Renal pelvis (tissue), 4 donors: ENCODE data around the gene EPB41L2. TPM values are rescaled to one million over a fixed set of nuclear protein-coding genes. Genes with fewer than 3 reads are reported as not detected.
"Not testable (repeated sequence)": the region's sequence is repeated elsewhere in the genome, so short reads cannot be mapped to it uniquely, and the experiment has no call there.

ENCODE experiments used
- DNase-seq: peaks from one replicate; pipeline ENCODE4 v3.0.0-alpha.2; 2013
- polyA plus RNA-seq, 3 donors: library from polyadenylated mRNA; unstranded; fragments of 120-200 nt; gene quantifications; one replicate each; pipeline ENCODE4 v1.2.1, GENCODE V29; 2013; ENCODE audit not compliant: insufficient read length in 3 of 3

Gene EPB41L2
- polyA plus RNA-seq, 3 donors: 130 to 154 (median 144) TPM

- no peak for DNase-seq
These were observed 142.1 kb downstream of the EPB41L2 start for GRCh38 chr6:130920969-130921368.

- DNase-seq: no peak
These were observed 144.9 kb downstream of the EPB41L2 start for GRCh38 chr6:130918171-130918570.

DNA sequence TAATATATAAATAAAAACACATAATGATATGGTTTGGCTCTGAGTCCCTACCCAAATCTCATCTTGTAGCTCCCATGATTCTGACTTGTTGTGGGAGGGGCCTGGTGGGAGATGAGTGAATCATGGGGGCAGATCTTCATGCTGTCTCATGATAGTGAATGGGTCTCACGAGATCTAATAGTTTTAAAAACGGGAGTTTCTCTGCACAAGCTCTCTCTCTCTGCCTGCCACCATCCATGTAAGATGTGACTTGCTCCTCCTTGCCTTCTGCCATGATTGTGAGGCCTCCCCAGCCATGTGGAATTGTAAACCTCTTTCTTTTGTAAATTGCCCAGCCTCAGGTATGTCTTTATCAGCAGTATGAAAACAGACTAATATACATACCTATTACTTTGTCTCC, 147.4 kb downstream of the EPB41L2 start:
- not testable (repeated sequence) for DNase-seq

DNA sequence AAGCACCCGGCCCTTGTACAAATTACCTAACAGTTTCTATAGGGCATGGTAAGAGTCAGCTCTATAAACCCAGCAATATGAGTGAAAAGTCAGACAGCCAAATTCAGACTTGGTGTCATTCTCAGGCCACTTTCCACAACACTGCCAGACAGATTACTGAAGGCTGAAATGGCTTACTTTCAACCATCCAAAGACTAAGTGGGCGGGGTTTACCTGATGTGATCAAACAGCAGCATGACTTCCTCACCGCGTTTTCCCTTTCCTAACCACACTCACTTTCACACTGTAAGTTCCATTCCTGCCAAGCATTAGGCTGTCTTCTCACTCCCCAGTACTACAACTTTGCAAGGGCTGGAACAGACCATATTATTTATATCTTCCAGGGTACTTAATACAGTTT, 149.9 kb downstream of the EPB41L2 start:
- DNase-seq: no peak

DNA sequence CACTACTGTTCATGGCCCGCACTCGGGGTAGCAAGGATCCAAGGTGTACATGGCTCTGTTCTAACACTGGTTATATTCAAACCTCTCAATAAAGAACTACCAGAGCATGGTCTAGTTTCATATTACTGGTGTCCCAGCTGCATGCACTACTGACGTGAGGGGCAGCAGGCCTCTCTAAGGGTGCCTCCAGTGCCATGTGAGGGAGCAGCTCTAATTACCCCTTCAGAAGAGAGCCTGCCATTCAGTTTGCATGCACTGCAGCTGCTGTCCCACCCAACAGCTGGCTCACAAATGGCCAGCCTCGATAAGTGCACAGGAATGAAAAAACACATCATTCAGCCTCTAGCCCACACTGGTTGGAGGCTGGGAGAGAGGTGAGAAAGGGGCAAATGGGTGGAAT, 150.6 kb downstream of the EPB41L2 start:
- DNase-seq: no peak

- no peak for DNase-seq
These were observed 154.1 kb downstream of the EPB41L2 start for GRCh38 chr6:130908958-130909357.

DNA sequence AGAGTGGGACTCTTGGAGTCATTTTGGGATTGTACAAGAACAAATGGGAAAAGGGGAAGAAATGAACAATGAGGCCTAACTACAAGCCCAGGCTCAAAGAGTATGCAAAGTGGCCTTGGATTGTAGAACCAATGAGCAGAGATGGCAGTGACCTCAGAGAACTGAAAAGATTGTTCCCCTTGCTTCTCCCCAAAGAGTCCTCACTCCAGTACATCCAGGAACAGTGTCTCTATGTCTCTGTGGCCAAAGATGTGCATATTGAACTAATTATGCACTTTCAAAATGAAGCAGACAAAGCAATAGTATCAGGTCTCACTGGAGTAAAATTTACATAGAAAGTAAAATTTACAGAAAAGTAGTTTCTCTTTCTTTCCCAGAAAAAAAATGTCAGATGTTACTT, 154.9 kb downstream of the EPB41L2 start:
- no peak for DNase-seq

DNA sequence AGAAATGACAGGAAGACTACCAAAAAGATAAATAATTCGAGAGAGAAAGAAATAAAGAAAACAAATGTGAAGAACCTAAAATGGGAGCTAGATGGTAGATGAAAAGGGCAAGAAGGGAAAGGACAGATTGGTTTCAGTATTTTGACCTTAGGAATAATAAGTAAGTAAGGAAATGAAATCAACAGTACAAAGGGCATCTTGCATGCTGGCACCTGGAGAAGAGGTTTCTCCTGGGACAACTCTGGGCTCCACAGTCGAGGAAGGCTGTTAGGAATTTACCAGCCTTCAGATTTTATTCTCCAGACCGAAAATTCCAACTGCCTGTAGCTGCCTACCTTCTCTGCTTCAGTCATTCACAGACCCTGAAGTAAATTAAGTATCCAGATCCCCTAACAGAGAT, 155.4 kb downstream of the EPB41L2 start:
- DNase-seq: no peak

DNA sequence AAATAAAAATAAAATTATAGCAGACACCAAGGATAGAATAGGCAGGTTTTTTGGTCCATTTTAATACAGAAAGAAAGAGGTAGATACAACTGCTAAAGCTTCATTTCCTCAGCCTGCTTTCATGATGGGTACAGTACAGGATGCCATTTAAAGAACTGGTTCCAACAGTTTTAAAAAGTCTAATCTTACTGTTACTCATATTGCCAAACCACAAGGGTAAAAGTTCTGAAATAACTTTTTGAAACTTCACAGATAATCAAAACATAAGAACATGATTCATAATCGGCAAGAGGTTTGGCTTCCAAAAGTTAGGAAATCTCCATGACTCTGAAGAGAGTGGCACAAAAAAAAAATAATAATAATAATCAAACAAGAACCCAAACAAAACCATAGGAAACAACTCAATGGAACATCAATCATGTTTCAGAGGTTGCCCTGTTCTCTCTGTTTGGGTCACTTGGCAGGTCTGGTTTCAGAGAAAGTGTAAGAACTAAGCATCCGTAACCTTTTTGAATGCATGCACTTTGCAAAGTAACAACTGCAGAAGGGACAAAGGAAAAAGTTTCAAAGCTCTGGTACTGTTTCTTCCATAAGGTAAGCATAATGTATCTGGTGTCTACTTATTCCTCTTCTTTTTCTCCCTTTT, 156.2 kb downstream of the EPB41L2 start:
- DNase-seq: no peak

- no peak for DNase-seq
These were observed 159.4 kb downstream of the EPB41L2 start for GRCh38 chr6:130903602-130904001.

DNA sequence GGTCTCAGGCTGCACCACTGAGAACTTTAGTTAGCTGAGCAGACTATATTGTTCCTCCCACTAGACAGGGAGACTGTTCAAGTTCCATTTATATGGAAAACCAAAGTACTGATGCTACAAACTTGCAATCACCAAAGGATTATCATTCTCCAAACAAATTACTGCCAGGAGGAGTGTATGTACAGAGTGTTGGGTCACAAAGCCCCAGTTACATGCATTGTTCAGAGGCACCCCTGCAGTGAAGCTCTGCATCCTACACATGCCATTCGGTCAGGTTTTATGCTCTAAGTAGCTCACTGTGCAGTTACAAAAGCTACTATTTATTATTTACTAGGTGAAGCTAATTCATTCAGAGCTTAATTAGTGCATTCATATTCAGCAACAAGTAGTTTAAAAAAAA, 160.0 kb downstream of the EPB41L2 start:
- no peak for DNase-seq

DNA sequence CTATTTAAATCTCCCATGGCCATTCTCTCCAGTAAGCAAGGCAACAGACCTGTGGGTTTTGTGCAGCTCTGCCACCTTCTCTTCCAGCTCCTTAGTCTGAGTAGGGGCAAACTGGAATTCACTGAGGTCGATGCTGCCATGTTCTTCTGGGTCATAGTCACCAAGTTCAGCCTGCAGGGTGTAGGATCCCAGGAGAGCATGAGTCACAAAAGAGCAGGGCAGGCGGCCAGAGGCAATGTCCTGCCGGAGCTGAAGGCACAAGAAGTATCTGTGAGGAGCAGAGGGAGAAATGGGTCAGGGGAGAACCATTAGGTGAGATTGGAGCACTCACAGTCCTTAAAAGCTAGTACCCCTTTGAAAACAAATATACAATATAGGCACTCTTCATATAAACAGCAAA, 162.1 kb downstream of the EPB41L2 start:
- DNase-seq: no peak

DNA sequence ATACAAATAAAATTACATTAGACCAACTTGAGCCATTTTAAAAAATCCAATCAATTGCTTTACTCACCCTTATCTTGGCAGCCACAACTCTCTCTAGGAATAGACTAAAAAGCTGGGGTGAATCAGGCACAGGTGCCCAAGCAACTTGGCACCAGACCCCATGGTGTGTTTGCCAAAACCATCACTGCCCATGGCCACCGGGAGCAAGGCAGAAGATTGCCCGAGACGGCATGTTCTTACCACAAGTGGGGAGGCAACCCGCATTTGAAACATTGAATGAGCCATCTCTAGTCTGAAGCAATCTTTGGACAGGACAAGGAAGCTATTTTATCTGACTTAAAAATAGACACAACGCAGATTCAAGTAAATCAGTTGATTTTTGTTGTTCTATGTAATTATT, 166.8 kb downstream of the EPB41L2 start:
- no peak for DNase-seq

- DNase-seq: no peak
These were observed 167.5 kb downstream of the EPB41L2 start for GRCh38 chr6:130895516-130895915.

- no peak for DNase-seq
These were observed 169.3 kb downstream of the EPB41L2 start for GRCh38 chr6:130893766-130894165.

DNA sequence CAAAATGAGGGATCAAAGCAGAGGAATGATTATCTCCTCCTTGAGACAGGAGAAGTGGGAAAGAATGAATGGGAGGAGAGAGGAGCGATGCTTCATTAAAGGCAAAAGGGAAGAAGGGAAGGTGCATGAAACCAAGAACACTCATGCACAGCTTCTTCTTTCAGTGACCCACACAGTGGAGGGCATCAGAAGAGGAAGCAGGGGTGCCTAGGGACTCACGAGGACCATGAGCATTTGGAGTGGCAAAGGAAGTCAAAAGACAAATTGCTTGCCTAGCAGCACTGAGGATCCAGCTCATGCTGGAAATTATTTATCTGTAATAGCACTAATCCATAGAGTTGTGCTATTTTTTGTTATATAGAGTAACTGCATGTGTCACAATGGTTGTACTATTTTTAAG, 169.8 kb downstream of the EPB41L2 start:
- no peak for DNase-seq

GRCh38 chr6:130890521-130890971, 172.5 kb downstream of the EPB41L2 start:
- DNase-seq: peak; percentile 14

DNA sequence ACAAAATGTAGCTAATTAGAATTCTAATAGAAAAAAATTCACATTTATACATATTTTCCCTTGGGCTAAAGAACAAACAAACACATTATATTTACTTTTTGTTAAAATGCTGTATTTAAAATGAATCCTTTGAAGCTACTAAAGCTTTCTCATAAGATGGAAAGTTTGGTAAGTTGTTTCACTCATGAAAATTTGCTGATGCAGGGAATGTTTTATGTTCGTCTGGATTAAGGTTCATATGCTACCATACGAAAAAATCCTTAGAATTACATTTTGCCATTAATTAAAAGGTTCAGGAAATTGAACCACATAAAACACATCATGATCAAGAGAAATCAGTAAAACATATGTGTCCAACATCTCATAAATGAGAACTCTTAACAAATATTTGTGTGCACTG, 173.6 kb downstream of the EPB41L2 start:
- no peak for DNase-seq

DNA sequence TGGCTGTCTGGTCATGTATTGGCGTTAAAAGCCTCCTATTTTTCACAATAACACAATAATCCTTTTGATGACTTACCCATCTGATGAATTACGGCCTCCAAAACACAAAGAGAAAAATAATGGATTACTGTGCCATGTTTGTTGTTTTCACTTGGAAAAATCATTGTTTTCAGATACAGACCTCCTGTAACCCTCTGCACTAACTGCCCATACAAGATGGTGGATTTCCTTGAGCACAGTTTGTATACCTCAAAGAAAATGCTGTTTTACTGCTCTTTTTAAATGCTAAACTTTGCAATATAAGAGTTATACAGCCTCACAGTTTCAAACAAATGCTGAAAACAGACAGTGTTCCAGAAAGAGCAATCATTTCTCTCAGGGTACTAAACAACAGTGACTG, 174.8 kb downstream of the EPB41L2 start:
- no peak for DNase-seq

GRCh38 chr6:130886966-130887365, 176.1 kb downstream of the EPB41L2 start:
- DNase-seq: no peak

- peak; percentile 80 for DNase-seq
These were observed 177.5 kb downstream of the EPB41L2 start for GRCh38 chr6:130885392-130886192.

GRCh38 chr6:130882370-130882769, 180.7 kb downstream of the EPB41L2 start:
- no peak for DNase-seq

DNA sequence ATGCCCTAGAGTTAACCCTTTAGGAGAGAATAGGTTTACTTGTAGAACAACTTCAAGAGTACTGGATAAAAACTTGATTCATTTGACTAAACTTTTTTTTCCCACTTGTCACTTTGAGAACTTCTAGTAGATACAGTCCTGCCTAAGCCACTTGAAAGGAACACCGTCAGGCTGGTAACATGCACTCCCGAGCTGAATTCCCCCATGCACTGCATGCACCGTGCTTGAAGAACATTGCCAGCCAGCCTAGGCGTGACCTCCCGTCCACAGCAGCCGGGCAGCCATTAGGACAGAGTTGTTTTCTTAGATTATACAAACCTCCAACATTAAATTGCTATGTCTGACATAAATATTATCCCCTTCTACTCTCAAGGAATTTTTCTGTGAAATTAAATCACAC, 183.2 kb downstream of the EPB41L2 start:
- no peak for DNase-seq

- no peak for DNase-seq
These were observed 189.3 kb downstream of the EPB41L2 start for GRCh38 chr6:130873746-130874145.
